ENCODE measurements around the gene POLA2.
A peak's percentile ranks its signal among the peaks of the same experiment; 100 is the strongest.
"Not testable (repeated sequence)": the region's sequence is repeated elsewhere in the genome, so short reads cannot be mapped to it uniquely, and the experiment has no call there.

The POLA2 gene

GRCh38 chr11:65310215-65310614 lies 48.5 kb downstream of the POLA2 start:
- DNase-seq = no peak

GRCh38 chr11:65310736-65311135 lies 49.0 kb downstream of the POLA2 start:
- no peak for DNase-seq

- DNase-seq = no peak
Measured at GRCh38 chr11:65311170-65311678, 49.5 kb downstream of the POLA2 start.

GRCh38 chr11:65314501-65315203 lies 52.9 kb downstream of the POLA2 start, which contains the start of gene CDC42EP2:
CDC42EP2 (plus strand) TSS chr11:65314866; CDS start chr11:65320899, 6,033 bp downstream.
- peak; percentile 75 for DNase-seq

GRCh38 chr11:65315204-65315865 lies 53.6 kb downstream of the POLA2 start:
- peak; percentile 76 for DNase-seq

GRCh38 chr11:65315866-65316226 lies 54.1 kb downstream of the POLA2 start:
- DNase-seq = no peak

- DNase-seq = no peak
Measured at GRCh38 chr11:65316227-65317024, 54.7 kb downstream of the POLA2 start.

- no peak for DNase-seq
Measured at GRCh38 chr11:65317025-65317786, 55.4 kb downstream of the POLA2 start.

- no peak for DNase-seq
Measured at GRCh38 chr11:65320386-65321075, 58.8 kb downstream of the POLA2 start.

- no peak for DNase-seq
Measured at GRCh38 chr11:65321076-65321475, 59.3 kb downstream of the POLA2 start.

- DNase-seq = no peak
Measured at GRCh38 chr11:65321828-65322485, 60.2 kb downstream of the POLA2 start.

- no peak for DNase-seq
Measured at GRCh38 chr11:65323813-65324212, 62.1 kb downstream of the POLA2 start.

- no peak for DNase-seq
Measured at GRCh38 chr11:65325435-65325834, 63.7 kb downstream of the POLA2 start.

- DNase-seq = no peak
Measured at GRCh38 chr11:65327021-65327420, 65.3 kb downstream of the POLA2 start.

GRCh38 chr11:65329478-65329877 lies 67.7 kb downstream of the POLA2 start:
- DNase-seq = no peak

- peak; percentile 83 for DNase-seq
Measured at GRCh38 chr11:65329944-65330403, 68.2 kb downstream of the POLA2 start.

- no peak for DNase-seq
Measured at GRCh38 chr11:65330544-65330943, 68.8 kb downstream of the POLA2 start.

GRCh38 chr11:65332591-65332990 lies 70.8 kb downstream of the POLA2 start:
- DNase-seq = not testable (repeated sequence)

- no peak for DNase-seq
Measured at GRCh38 chr11:65334696-65335295, 73.0 kb downstream of the POLA2 start.

- DNase-seq = no peak
Measured at GRCh38 chr11:65338676-65339075, 76.9 kb downstream of the POLA2 start.

GRCh38 chr11:65340226-65340625 lies 78.5 kb downstream of the POLA2 start:
- DNase-seq = no peak
